Coronary artery (tissue), 2 donors: ENCODE data around the gene KHDRBS2.

Experiments used
- DNase-seq: peaks from one replicate; pipeline ENCODE4 v3.0.0-alpha.2; 2017; ENCODE audit warnings: low spot score
- H3K27ac ChIP-seq, 2 donors: fragments of 200-600 bp; sonication (generic); one replicate each; pipeline ENCODE4 v1.5.1; 2016 to 2019
- H3K4me3 ChIP-seq: fragments of 200-600 bp; sonication (generic); 2 replicates; pipeline ENCODE4 v1.5.1; 2016; ENCODE audit warnings: mild to moderate bottlenecking, moderate library complexity
- CTCF ChIP-seq: fragments of 200-600 bp; sonication (generic); IDR thresholded peaks from one replicate; pipeline ENCODE4 v1.5.1; 2019; ENCODE audit warnings: antibody characterized with exemption

KHDRBS2 gene

GRCh38 chr6:61901748-61902147 is 384.3 kb downstream of the KHDRBS2 start:
- no peak overlapping the region for H3K27ac ChIP-seq
- no peak for DNase-seq
- H3K4me3 ChIP-seq: no peak overlapping the region
- TF ChIP-seq CTCF: no peak

- Histone ChIP-seq H3K4me3 (no peak overlapping the region), H3K27ac (no peak overlapping the region)
- no peak for TF ChIP-seq CTCF
- no peak for DNase-seq
These were observed 391.5 kb downstream of the KHDRBS2 start for GRCh38 chr6:61894536-61894935.

GRCh38 chr6:61887423-61887822 is 398.6 kb downstream of the KHDRBS2 start:
- TF ChIP-seq CTCF: no peak
- no peak overlapping the region for H3K27ac ChIP-seq
- no peak overlapping the region for H3K4me3 ChIP-seq
- DNase-seq: no peak

- TF ChIP-seq CTCF: no peak
- no peak for DNase-seq
- Histone ChIP-seq H3K4me3 (no peak overlapping the region), H3K27ac (no peak overlapping the region)
These were observed 399.3 kb downstream of the KHDRBS2 start for GRCh38 chr6:61886608-61887259.

- DNase-seq: no peak
- Histone ChIP-seq H3K27ac (no peak overlapping the region), H3K4me3 (no peak overlapping the region)
- no peak for TF ChIP-seq CTCF
These were observed 416.2 kb downstream of the KHDRBS2 start for GRCh38 chr6:61869632-61870400.

- no peak overlapping the region for H3K27ac ChIP-seq
- TF ChIP-seq CTCF: no peak
These were observed 417.4 kb downstream of the KHDRBS2 start for GRCh38 chr6:61868507-61869080.

More at GRCh38 chr6:61868507-61869080, 417.4 kb downstream of the KHDRBS2 start:
- DNase-seq: no peak
- H3K4me3 ChIP-seq: no peak overlapping the region
